ENCODE measurements around the gene G6PC1. TPM values are rescaled to one million over a fixed set of nuclear protein-coding genes. Genes with fewer than 3 reads are reported as not detected.

Gene G6PC1
- total and polyA plus RNA-seq, 2 of the 13 experiments (the other 11 are each of a cell fraction or from before 2014, with no cell fraction given): 1.7 to 37.9 TPM

- TF ChIP-seq ZBTB33 (CRISPR knock-in tag; IDR thresholded peaks at IDR 0.05): peak; percentile 53
- TF ChIP-seq ZFP36 (IDR thresholded peaks at IDR 0.05; ENCODE audit: borderline replicate concordance, low read depth, low read length, partially characterized antibody): no peak
- TF ChIP-seq, protein P1, sequence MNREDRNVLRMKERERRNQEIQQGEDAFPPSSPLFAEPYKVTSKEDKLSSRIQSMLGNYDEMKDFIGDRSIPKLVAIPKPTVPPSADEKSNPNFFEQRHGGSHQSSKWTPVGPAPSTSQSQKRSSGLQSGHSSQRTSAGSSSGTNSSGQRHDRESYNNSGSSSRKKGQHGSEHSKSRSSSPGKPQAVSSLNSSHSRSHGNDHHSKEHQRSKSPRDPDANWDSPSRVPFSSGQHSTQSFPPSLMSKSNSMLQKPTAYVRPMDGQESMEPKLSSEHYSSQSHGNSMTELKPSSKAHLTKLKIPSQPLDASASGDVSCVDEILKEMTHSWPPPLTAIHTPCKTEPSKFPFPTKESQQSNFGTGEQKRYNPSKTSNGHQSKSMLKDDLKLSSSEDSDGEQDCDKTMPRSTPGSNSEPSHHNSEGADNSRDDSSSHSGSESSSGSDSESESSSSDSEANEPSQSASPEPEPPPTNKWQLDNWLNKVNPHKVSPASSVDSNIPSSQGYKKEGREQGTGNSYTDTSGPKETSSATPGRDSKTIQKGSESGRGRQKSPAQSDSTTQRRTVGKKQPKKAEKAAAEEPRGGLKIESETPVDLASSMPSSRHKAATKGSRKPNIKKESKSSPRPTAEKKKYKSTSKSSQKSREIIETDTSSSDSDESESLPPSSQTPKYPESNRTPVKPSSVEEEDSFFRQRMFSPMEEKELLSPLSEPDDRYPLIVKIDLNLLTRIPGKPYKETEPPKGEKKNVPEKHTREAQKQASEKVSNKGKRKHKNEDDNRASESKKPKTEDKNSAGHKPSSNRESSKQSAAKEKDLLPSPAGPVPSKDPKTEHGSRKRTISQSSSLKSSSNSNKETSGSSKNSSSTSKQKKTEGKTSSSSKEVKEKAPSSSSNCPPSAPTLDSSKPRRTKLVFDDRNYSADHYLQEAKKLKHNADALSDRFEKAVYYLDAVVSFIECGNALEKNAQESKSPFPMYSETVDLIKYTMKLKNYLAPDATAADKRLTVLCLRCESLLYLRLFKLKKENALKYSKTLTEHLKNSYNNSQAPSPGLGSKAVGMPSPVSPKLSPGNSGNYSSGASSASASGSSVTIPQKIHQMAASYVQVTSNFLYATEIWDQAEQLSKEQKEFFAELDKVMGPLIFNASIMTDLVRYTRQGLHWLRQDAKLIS (CRISPR knock-in tag; IDR thresholded peaks at IDR 0.05): no peak
- TF ChIP-seq TFE3 (CRISPR knock-in tag; IDR thresholded peaks at IDR 0.05): peak; percentile 81
- TF ChIP-seq GRHL1 (CRISPR knock-in tag; conservative IDR thresholded peaks at IDR 0.05): no peak
- peak; percentile 98 for TF ChIP-seq ZNF292 (CRISPR knock-in tag; IDR thresholded peaks at IDR 0.05; ENCODE audit: borderline replicate concordance, low read depth)
- TF ChIP-seq ZMAT5 (CRISPR knock-in tag; IDR thresholded peaks at IDR 0.05; ENCODE audit: borderline replicate concordance, low read depth): no peak
- peak; percentile 90 to 95 for TF ChIP-seq NR2F1 (CRISPR knock-in tag; IDR thresholded peaks at IDR 0.05)
- peak; percentile 71 for TF ChIP-seq ZNF644 (CRISPR knock-in tag; IDR thresholded peaks at IDR 0.05; ENCODE audit: low read depth)
- TF ChIP-seq ZNF580 (CRISPR knock-in tag; IDR thresholded peaks at IDR 0.05; ENCODE audit: borderline replicate concordance, low read depth): peak; percentile 67
- TF ChIP-seq ARNTL (CRISPR knock-in tag; IDR thresholded peaks at IDR 0.05): peak; percentile 83; the same call in 1 of the 2 replicates
- peak; percentile 92 for TF ChIP-seq NR2C2 (CRISPR knock-in tag; IDR thresholded peaks at IDR 0.05; ENCODE audit: borderline replicate concordance)
- TF ChIP-seq POLR2G (IDR thresholded peaks at IDR 0.05; ENCODE audit: low read depth, low read length): no peak
- peak; percentile 26; the same call in 1 of the 2 replicates for TF ChIP-seq POLR2AphosphoS5 (IDR thresholded peaks at IDR 0.05; ENCODE audit: low read depth, low read length)
- TF ChIP-seq ATF1 (CRISPR knock-in tag; IDR thresholded peaks at IDR 0.05): no peak; the same call in 1 of the 2 replicates
- TF ChIP-seq ZNF670 (CRISPR knock-in tag; IDR thresholded peaks at IDR 0.05; ENCODE audit: borderline replicate concordance): no peak
- peak; percentile 71 for TF ChIP-seq KDM6A (CRISPR knock-in tag; IDR thresholded peaks at IDR 0.05; ENCODE audit: low read depth)
- TF ChIP-seq NFYB (CRISPR knock-in tag; IDR thresholded peaks at IDR 0.05): no peak; the same call in 1 of the 2 replicates
Observed at GRCh38 chr17:42886283-42887176, 14.1 kb upstream of the G6PC1 start (continued).

Measured in HepG2 (cell line).